Posterior cingulate gyrus (tissue), 11 donors: ENCODE data around the gene PLD1.

Source experiments
- DNase-seq, 10 donors: peaks; one replicate each; pipeline versions ENCODE4 v3.0.0 to v3.0.0-alpha.2; 2020 to 2021; ENCODE audit warnings: mixed read lengths in 3 of 10
- intact Hi-C: fragments of 100-400 bp; cut with DNase I; formaldehyde crosslinking; loops from one replicate; pipeline ENCODE4 v1.15.1; 2023

The PLD1 gene

DNA sequence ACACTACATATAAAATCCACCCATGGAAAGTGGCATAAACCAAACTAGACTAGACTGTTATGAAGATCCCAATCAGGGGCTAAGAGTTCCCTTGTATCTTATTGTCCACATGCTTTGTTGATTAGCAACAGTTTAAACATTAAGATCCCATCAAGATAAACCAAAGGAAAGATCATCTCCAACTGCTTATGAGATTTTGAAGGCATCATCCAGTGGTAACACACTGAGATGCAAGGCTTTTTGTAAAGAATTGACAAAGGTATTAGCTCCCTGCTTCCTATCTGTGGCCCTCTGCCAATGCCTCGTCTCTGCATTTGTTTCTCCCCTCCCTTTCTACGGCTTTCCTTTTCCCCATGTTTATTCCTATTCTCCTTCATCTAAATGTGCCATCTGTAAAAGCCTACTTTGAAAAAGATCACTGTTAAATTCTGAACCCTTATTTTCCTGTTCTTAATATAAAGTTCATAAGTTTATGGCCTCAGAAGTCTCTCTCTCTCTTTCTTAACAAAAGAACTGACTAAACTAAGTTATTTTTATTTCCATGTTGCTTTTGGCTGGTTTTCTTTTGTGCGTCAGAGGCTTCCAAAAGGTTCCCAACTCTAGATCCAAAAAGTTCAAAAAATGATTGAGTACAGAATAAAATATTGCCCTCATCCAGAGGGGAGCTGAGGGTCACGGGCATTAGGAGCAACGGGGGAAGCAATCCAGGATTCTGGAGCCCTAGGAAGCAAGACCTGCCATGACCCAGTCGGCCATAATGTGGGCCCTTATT lies 5.5 kb downstream of the PLD1 start:
- intact Hi-C loops, result no loop called here
- DNase-seq, result no peak

DNA sequence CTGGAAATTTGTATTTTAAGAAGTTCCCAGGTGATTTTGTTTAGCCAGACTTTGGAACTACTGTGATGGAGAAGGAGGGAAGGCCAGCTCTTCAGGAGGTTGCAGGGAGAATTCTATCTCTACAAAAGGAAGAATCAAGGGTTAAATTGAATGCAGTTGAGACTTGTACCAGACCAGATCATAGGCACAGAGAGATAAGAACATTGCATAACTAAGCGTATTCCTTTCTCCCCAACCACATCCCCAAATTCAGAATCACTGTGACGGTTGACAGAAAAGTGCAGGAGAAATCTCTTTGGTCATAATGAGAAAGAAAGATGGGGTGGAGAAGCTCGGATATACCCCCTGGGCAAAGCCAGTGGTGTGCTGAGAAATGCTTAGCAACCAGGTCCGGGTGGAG lies 7.2 kb downstream of the PLD1 start:
- intact Hi-C loops, result no loop called here
- DNase-seq, result no peak

DNA sequence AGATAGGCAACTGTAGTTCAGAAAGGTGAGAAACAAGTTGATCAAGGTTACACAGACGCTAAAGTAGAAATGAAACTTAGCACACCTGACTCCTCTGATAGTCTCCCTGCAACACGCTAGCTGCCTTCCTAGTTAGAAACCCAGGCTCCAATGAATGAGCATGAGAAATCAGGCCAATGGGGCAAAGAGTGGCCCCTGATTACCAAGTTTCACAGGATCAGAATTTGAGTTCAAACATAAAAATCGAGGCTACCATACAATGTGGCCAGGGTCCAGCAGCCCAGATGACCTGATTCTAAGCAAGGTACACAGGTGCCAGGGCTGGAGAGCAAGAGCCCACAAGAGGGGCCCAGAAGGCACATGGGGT lies 7.7 kb downstream of the PLD1 start:
- intact Hi-C loops, result no loop called here
- DNase-seq, result no peak

DNA sequence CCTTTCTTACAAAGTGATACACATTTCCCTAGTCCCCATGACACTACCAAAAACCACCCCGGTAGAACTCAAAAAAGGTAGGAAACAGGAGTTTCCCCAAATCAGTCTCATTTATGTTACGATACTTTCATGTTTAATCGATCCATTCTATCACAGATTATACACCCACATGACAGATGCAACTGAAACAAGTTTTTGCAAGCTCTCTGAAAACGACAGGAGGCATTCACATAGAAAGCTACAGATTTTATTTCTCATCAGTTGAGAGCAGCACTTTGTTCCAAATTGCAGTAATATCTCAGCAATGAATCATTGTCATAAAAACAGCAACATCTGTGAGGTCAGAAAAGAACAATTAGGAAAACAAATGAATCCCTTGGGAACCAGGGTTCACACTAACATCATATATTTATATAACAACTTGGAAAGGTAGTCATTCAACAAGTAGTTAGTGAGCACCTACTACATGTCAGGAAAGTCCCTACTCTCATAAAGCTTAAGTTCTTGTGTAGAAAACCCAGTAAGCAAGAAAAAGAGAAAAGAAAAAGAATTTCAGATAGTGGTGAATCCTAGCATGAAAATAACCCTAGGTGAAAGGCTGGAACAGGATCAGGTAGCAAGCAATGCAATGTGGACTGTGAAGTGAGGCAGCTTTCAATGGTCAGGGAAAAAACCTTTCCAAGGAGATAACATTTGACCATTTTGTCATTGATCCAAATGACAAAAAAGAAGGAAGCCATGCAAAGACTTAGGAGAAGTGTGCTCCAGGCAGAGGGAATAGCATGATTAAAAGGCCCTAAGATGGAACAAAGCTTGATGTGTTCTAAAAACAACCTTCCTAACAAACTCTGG lies 8.3 kb downstream of the PLD1 start:
- no peak for DNase-seq
- intact Hi-C loops, result no loop called here

DNA sequence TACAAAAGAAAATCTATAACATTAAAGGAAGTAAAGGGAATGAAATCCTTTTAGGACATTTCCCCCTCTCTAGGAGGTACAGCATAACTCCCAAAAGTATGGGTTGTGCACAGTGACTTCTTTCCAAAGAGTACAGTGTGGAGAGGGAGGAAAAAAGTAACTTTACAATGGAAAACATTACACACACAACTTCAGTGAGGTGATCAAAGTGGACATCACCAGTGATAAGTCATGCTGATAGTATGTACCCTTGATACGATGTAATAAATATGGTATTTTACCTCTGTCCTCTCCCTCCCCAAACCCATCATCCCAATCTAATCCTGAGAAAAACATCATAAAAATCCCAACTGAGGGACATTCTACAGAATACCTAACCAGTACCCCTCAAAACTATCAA lies 10.8 kb downstream of the PLD1 start:
- no peak for DNase-seq
- intact Hi-C loops, result no loop called here

DNA sequence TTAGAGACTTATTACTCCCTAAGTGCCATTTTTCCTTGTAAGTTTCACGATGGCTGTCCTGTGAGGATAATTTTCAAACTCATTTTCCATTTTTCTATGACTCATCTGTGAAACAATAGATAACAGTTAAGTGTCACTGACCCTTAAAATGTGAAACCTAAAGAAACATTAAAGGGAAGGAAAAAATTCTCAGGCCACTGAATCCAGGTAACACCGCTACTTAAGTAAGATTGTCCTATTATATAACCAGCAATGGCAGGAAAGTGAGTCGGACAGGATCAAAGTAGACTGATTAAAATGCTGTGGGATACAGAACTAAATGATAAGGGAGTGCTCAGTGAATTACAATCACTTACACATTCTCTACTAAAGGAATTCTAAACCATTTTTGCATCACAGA lies 12.4 kb downstream of the PLD1 start:
- intact Hi-C loops, result no loop called here
- no peak for DNase-seq

DNA sequence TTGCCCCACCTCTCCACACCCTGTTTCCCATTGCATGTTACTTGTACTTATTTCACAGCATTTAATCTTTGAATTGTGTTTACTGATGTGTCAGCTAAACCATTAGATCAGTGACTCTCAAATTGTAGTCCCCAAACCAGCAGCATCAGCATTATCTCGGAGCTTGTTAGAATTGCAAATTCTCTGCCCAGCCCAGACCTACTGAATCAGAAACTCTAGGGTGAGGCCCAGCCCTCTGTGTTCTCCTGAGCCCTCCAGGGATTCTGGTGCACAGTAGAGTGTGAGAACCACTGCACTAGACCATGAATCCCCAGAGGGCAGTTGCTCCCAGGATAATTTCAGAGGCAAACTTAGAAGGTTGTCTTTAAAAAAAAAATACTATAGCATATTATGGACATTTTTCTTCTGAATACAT lies 13.0 kb downstream of the PLD1 start:
- intact Hi-C loops, result no loop called here
- no peak for DNase-seq

DNA sequence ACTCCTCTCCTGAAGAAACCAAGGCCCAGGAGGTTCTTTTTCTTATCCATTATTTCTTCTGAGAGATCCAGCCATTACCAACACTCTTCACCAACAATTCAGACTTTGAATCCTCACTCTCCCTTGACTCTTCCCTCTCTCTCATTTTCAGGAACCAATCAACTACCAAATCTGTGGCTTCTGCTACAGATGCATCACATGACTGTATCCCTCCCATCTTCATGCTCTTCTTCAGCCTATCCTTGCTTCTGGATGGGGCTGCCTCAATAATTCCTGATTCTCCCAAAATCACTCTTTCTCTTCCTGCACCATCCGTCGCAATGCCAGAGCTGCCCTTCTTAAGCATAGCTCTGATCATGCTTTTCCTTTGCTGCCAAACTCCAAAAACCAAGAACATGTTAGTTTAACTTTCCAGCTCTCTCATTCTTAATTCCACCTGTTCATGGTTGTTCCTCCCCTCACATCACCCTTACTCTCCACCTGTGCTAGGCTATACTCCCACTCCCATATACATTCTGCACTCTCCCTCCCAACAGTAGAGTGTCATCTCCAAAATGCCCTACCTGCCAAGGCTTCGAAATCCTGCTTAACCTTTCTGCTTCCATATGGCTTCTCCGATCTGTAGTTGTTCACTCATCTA lies 13.5 kb downstream of the PLD1 start:
- intact Hi-C loops, result no loop called here
- no peak for DNase-seq

DNA sequence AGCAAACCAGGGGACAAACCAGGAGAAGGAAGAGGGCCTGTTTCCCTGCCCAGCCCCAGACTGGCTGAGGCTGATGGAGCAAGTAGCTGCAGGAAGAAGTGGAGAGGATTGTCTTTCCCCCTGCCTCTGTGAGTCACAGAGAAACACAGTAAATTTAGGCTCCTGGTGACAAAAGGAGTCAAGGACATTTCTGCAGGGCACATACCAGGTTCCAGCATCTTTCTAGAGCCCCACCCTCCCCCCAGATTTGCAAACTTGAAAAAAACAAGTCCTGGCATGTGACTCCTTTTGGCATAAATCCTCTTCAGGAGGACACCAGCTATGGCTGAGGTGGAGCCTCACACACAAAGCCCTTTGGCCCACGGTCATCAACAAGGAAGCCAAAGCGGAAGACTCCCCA lies 17.8 kb downstream of the PLD1 start:
- no peak for DNase-seq
- intact Hi-C loops, result no loop called here

DNA sequence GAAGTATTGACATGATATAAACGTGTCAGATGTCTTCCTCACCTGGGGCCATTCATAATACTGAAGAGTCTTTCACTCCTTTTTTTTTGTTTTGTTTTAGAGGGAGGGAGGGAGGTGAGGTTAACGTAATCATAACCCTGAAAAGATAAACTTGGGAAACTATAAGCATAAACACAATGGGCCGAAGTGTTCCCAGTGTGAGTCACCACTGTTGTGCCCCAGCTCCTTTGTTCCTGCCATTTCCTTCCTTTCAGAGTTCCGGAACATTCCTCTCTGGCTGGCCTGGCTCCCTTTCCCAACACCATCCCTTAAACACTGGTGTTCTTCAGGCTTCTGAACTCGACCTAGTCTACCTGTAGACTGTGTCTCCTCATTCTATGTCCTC lies 18.6 kb downstream of the PLD1 start:
- peak in 2 of 10 donors; percentile 50 to 81 for DNase-seq
- intact Hi-C loops, result no loop called here

DNA sequence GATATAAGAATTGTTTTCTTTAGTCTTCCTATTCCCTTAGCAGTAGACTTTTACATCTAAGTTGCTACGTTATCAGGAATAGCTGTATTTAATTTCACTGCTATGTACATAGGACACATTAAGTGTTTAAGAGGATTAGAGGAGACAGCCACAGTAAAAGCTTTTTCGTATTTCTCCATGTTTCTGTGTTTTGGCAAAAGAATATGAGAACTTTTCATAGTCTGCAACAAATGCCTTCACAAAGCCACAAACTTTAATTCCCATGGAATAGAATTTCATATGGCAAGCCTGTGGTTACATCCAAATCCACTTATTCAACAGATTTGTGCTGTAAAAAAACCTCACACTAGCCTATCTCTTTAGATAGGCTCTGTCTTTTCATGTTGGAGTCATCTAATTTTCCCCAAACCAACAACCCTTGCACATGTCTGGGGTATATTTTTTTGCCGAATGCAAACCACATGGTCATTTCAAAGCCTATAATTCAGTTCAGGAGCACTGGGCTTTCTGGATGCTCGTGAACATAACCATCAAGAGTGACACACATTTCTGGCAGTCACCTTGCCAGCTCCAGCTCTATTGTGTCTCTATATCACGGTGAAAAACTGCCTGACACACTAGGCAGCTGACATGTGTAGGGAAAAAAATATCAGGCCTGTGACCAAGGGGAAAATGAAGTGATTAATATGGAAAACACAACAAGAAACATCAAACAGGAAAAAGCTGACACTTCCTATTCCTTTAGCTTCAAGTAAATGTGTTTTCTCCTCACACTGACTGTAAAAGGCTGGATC lies 19.2 kb downstream of the PLD1 start:
- no peak for DNase-seq
- intact Hi-C loops, result no loop called here

DNA sequence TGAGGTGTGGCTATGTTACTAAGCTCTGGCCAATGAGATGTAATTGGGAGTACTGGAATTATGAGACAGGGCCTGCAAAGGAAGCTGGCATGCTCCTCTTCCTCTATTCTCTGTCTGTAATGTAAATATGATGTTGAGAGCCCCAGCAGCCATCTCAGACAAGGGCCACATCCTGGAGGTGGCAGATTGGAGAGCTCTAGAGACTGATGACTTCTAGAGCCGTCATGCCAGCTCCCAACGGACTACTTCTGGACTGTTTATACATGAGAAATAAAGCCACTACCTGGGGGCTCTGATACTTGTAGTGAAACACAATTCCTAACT lies 19.7 kb downstream of the PLD1 start:
- intact Hi-C loops, result no loop called here
- no peak for DNase-seq

DNA sequence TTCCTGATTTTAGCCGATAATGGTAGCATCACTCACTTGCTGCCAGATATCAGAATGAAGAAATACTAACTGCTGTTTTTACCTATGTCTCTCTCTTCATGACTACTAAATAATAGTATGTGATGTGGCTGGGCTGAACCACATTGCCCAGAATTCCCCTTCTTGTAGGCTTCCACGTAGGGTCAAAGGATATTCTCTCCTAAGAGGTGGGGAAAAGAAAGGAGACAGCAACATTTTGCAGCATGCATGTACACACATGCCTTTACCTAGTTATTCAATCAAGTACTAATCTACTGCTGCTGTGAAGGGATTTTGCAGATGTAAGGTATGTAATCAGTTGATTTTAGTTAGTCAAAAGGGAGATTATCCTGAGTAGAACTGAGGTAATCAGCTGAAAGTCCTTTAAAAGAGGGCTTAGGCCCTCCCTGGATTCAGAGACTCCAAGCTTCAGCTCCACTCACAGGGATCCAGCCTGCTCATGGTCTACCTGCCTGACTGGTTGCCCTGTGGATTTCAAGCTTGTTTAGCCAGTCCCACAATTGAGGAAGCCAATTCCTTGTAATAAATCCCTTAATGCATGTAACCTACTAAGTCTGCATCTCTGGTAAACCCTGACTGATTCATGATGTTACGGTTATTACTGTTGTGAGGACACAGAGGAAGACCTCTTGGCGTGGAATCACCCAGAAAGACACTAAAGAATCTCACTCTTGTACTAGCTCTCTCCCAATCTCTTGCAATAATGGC lies 20.4 kb downstream of the PLD1 start:
- intact Hi-C loops, result no loop called here
- no peak for DNase-seq

DNA sequence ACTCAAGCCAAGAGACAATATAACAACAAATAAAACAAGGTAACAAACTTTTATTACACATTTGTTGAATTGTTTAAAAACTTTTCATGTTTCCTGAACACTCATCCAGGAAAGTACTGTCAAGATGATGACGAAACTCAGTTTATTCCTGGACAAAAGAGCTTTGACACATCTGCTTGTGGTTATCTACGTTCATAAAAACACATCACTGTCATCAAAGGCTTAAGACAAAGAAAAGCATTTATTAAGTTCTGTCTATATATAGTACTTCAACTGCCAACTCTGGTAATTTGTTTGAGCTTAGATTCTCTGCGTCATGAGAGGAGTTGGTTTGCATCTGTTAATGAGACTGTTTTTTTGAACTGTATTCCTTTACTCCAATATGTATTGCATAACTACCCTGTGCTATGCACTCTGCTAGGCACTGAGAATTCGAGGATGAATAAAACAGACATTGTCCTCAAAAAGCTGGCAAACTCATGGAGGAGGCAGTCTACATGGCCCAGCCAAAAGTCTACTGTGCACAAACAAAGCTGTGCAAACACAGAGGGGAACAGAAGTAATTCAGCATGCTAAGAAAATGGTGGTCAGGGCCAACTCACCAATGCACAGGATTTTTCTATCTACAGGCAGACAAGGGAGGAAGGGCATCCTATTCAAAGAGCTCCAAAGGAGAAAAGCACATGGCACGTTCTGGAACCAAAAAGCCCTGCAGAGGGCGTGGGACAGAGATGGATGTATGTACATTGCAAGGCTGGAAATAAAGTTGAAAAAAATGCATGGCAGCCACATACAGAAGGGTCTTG lies 21.5 kb downstream of the PLD1 start:
- intact Hi-C loops, result no loop called here

DNA sequence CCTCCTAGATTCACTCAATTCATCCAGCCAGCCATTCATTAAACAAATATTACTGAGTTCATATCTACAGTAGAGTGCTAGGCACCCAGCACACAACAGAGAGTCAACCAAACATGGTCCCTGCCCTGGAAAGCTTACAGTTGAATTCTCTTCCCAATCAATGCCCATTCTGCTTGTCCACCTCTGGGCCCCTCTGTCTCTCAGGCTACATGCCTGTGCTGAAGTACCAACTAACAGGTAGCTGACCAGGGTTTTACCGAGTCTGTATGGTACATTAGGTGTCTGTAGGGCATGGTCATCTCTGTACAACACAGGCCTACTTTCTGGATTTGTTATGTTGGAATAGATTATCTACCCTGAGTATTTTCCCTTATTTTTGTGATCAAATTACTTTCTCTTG lies 23.3 kb downstream of the PLD1 start:
- intact Hi-C loops, result no loop called here
- no peak for DNase-seq

More for the DNA sequence above, 21.5 kb downstream of the PLD1 start:
- DNase-seq, result no peak

DNA sequence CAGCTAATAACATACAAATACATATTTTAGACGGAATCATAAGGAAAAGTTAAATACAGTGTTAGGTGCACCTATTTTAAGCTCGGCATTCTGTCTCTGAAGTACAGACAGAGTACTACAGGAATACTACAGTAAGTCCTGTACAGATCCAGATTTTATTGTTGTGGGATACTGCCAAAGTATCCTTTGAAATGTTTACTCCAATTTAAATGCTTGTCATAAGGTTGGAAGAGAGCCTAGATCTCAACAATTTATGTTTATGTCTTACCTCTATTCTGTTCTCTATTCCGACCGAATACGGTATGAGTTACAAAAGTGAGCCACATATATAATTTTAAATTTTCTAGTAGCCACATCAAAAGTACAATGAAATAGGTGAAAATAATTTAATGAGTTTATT lies 25.3 kb downstream of the PLD1 start:
- no peak for DNase-seq
- intact Hi-C loops, result no loop called here

DNA sequence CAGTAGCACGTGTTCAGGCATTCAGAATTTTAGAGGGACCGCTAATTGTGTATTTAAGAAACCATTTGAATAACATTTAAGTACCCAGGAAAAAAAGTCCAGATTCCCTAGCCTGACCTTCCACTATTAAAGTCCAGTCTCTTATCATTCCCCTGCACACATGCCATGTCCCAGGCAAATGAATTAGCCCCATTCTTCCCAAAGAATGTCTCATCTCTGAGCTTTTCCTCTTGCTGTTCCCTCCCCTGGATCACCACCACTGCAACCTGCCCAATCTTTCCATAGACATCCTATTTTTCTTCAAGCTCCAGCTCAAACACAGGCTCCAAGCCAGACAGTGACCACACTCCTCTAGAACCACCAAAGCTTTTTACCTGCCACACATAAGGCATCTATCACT lies 25.9 kb downstream of the PLD1 start:
- intact Hi-C loops, result no loop called here
- DNase-seq, result no peak

DNA sequence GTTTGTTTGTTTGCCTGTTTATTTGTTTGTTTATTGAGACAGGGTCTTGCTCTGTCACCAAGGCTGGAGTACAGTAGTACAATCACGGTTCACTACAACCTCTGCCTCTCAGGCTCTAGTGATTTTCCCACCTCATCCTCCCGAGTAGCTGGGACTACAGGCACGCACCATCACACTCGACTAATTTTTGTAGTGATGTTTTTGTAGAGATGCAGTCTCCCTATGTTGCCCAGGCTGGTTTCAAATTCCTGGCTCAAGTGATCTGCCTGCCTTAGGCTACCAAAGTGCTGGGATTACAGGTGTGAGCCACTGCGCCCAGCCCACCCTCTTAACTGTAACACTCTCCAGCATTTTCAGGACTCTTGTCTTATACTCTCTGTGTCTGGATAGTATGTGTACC lies 26.7 kb downstream of the PLD1 start:
- intact Hi-C loops, result no loop called here
- no peak for DNase-seq

DNA sequence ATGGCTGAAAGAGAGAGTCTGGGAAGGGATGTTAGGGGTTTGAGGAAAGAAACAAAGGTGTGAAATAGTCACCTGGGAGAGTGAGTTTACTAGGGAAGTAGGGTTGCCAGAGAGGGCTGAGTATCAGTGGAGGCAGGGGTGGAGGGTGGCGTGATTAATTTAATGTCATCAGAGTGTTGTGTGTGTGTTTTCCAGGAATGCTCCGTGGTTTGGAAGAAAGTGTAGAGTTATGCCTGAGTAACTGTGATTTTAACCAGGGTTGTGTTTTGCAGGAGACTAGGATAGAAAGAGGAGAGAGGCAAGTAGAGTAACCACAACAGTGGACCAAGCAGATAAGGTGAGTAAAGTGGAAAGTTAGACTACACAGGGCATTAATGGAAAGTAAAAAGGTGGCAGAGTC lies 27.2 kb downstream of the PLD1 start:
- intact Hi-C loops, result no loop called here

DNA sequence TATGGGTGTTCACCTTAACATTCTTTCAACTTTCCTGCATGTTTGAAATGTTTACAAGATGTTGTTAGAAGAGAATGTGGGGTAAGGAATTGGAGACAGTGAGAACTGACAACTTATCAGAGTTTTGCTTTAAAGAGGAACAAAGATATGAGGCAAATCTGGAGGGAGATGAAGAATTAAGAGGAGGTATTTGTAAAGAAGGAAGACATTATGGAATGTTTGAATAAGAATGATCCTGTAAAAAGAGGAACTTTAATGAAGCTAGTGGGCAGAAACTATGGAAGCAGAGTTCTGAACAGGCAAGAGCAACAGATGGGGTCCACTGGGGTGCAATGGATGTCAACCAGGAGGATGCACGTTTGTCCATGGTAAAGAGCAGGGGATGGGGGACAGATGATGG lies 27.7 kb downstream of the PLD1 start:
- DNase-seq, result no peak
- intact Hi-C loops, result no loop called here

More for the DNA sequence above, 27.2 kb downstream of the PLD1 start:
- DNase-seq, result no peak
